H1 (cell line): ENCODE measurements around the gene SEMA3E. TPM values are rescaled to one million over a fixed set of nuclear protein-coding genes. Genes with fewer than 3 reads are reported as not detected.

ENCODE experiments used
- CTCF ChIA-PET: fragments of 300-600 bp; sonication (Branson Sonifier 250); formaldehyde crosslinking; loops from one replicate; lab custom pipeline; 2021; ENCODE audit not compliant: partially characterized antibody; lab: Charles Lee
- POLR2A ChIA-PET: fragments of 300-600 bp; sonication (Branson Sonifier 250); formaldehyde crosslinking; loops from one replicate; lab custom pipeline; 2021; ENCODE audit warnings: inconsistent platforms; ENCODE audit not compliant: partially characterized antibody; lab: Charles Lee
- DNase-seq, 2 experiments: peaks; one replicate each; pipeline versions ENCODE4 v3.0.0 to v3.0.0-alpha.2; 2010 to 2022; ENCODE audit warnings: low spot score in 2 of 2, low read depth in 1 of 2, mixed read lengths in 1 of 2
- FAIRE-seq: peaks from 2 replicates; lab custom pipeline; 2011; peaks lifted over from hg19 to GRCh38; lab: Jason Lieb, UNC
- H2AFZ ChIP-seq: 2 replicates; pipeline ENCODE4 v1.8.1; 2012; ENCODE audit warnings: low read length, inconsistent platforms
- H2AK5ac ChIP-seq: 2 replicates; pipeline ENCODE4 v1.6.1; 2013; ENCODE audit warnings: low read depth, low read length
- H2BK120ac ChIP-seq: replicated peaks from 2 replicates; pipeline ENCODE3; 2013; ENCODE audit warnings: low read depth, low read length, inconsistent platforms
- H2BK12ac ChIP-seq: 2 replicates; pipeline ENCODE4 v1.6.1; 2013; ENCODE audit warnings: low read depth, low read length
- H2BK15ac ChIP-seq: 2 replicates; pipeline ENCODE4 v1.6.1; 2013; ENCODE audit warnings: low read length
- H2BK20ac ChIP-seq: 2 replicates; pipeline ENCODE4 v1.6.1; 2013; ENCODE audit warnings: low read length
- H2BK5ac ChIP-seq: 2 replicates; pipeline ENCODE4 v1.6.1; 2013; ENCODE audit warnings: low read depth, low read length
- H3K14ac ChIP-seq: 2 replicates; pipeline ENCODE4 v1.6.1; 2013; ENCODE audit warnings: inconsistent platforms; ENCODE audit not compliant: insufficient read length
- H3K18ac ChIP-seq: 2 replicates; pipeline ENCODE4 v1.6.1; 2013; ENCODE audit warnings: low read length; ENCODE audit errors: extremely low read depth
- H3K23ac ChIP-seq: 2 replicates; pipeline ENCODE4 v1.6.1; 2013; ENCODE audit warnings: inconsistent platforms; ENCODE audit not compliant: insufficient read length
- H3K23me2 ChIP-seq: 2 replicates; pipeline ENCODE4 v1.6.1; 2013; ENCODE audit warnings: low read depth, low read length
- H3K27ac ChIP-seq: 2 replicates; pipeline ENCODE4 v1.6.1; 2011; ENCODE audit warnings: low read depth, low read length, inconsistent platforms
- H3K27me3 ChIP-seq, 4 experiments: replicated peaks in 1 of 4; 1 replicate in 1 of 4; 2 replicates in 3 of 4; pipeline versions ENCODE4 v1.6.1 to v1.8.1; 2011 to 2013; ENCODE audit warnings: low read length in 3 of 4, mild to moderate bottlenecking in 3 of 4, inconsistent platforms in 2 of 4, mixed read lengths in 2 of 4, moderate library complexity in 1 of 4; ENCODE audit not compliant: control insufficient read depth in 3 of 4, insufficient read depth in 3 of 4; ENCODE audit errors: extremely low read depth in 1 of 4
- H3K36me3 ChIP-seq, 4 experiments: 2 replicates each; pipeline versions ENCODE4 v1.6.1 to v1.8.1; 2011 to 2013; ENCODE audit warnings: mild to moderate bottlenecking in 4 of 4, low read length in 3 of 4, moderate library complexity in 2 of 4, control low read depth in 1 of 4, inconsistent platforms in 1 of 4; ENCODE audit not compliant: insufficient read depth in 4 of 4, control insufficient read depth in 2 of 4
- H3K4ac ChIP-seq: replicated peaks from 2 replicates; pipeline ENCODE3; 2013; ENCODE audit warnings: low read length, low read depth, mixed read lengths, inconsistent platforms; ENCODE audit not compliant: insufficient read length
- H3K4me1 ChIP-seq, 4 experiments: replicated peaks in 1 of 4; 1 replicate in 1 of 4; 2 replicates in 3 of 4; pipeline versions ENCODE4 v1.6.1 to v1.8.1; 2011 to 2013; ENCODE audit warnings: low read length in 3 of 4, inconsistent platforms in 2 of 4, mixed read lengths in 1 of 4; ENCODE audit not compliant: insufficient read depth in 4 of 4, control insufficient read depth in 3 of 4
- H3K4me2 ChIP-seq, 2 experiments: 2 replicates each; pipeline versions ENCODE4 v1.6.1 to v1.8.1; 2011 to 2013; ENCODE audit warnings: low read depth in 2 of 2, low read length in 2 of 2, control low read depth in 1 of 2, inconsistent platforms in 1 of 2, mild to moderate bottlenecking in 1 of 2; ENCODE audit not compliant: insufficient read depth in 1 of 2
- H3K4me3 ChIP-seq, 4 experiments: fragments of 200-600, 300-600 bp in 1 of 4; sonication (generic), shearing (Covaris generic), sonication (Bioruptor Twin) in 1 of 4; 2 replicates each; pipeline versions ENCODE4 v1.5.1 to v1.8.1; 2011 to 2016; ENCODE audit warnings: low read length in 4 of 4, low read depth in 3 of 4, control low read depth in 2 of 4, inconsistent platforms in 2 of 4, mild to moderate bottlenecking in 2 of 4, mixed read lengths in 1 of 4, moderate library complexity in 1 of 4; ENCODE audit not compliant: insufficient read depth in 2 of 4; ENCODE audit errors: extremely low read depth in 1 of 4
- H3K56ac ChIP-seq: replicated peaks from 2 replicates; pipeline ENCODE3; 2013; ENCODE audit warnings: low read depth, mild to moderate bottlenecking, mixed read lengths, low read length, inconsistent platforms; ENCODE audit not compliant: insufficient read length
- H3K79me1 ChIP-seq: 2 replicates; pipeline ENCODE4 v1.6.1; 2013; ENCODE audit warnings: low read depth, low read length, control low read depth
- H3K79me2 ChIP-seq, 2 experiments: 2 replicates each; pipeline versions ENCODE4 v1.6.1 to v1.8.1; 2012 to 2013; ENCODE audit warnings: low read length in 2 of 2, mild to moderate bottlenecking in 2 of 2, inconsistent platforms in 1 of 2; ENCODE audit not compliant: insufficient read depth in 2 of 2, control insufficient read depth in 1 of 2
- H3K9ac ChIP-seq, 4 experiments: replicated peaks in 1 of 4; 1 replicate in 1 of 4; 2 replicates in 3 of 4; pipeline versions ENCODE4 v1.6.1 to v1.8.1; 2011 to 2013; ENCODE audit warnings: low read depth in 3 of 4, low read length in 3 of 4, control low read depth in 2 of 4, mild to moderate bottlenecking in 2 of 4, moderate library complexity in 2 of 4, inconsistent platforms in 1 of 4; ENCODE audit errors: extremely low read depth in 1 of 4
- H3K9me3 ChIP-seq, 2 experiments: 2 replicates each; pipeline versions ENCODE4 v1.6.1 to v1.8.1; 2012 to 2013; ENCODE audit warnings: mild to moderate bottlenecking in 2 of 2, moderate library complexity in 2 of 2, control low read depth in 1 of 2, inconsistent platforms in 1 of 2, low read depth in 1 of 2, low read length in 1 of 2, mixed read lengths in 1 of 2; ENCODE audit not compliant: insufficient read depth in 2 of 2
- H4K20me1 ChIP-seq, 2 experiments: replicated peaks in 1 of 2; 2 replicates each; pipeline versions ENCODE3 to v1.8.1; 2011 to 2013; ENCODE audit warnings: inconsistent platforms in 2 of 2, low read length in 2 of 2, mild to moderate bottlenecking in 1 of 2; ENCODE audit not compliant: insufficient read depth in 2 of 2, control insufficient read depth in 1 of 2
- H4K5ac ChIP-seq: 2 replicates; pipeline ENCODE4 v1.6.1; 2013; ENCODE audit warnings: low read length, low read depth, mixed read lengths, inconsistent platforms; ENCODE audit not compliant: insufficient read length
- H4K8ac ChIP-seq: 2 replicates; pipeline ENCODE4 v1.8.0; 2013; ENCODE audit warnings: mild to moderate bottlenecking, moderate library complexity, low read length, inconsistent platforms; ENCODE audit not compliant: insufficient read depth; ENCODE audit errors: extremely low read depth
- H4K91ac ChIP-seq: replicated peaks from 2 replicates; pipeline ENCODE3; 2013; ENCODE audit warnings: low read length, mixed read lengths, inconsistent platforms; ENCODE audit not compliant: insufficient read length
- E2F6 ChIP-seq: IDR thresholded peaks from 2 replicates; pipeline ENCODE4 v1.6.1; 2012; ENCODE audit warnings: inconsistent platforms
- EP300 ChIP-seq, 2 experiments: IDR thresholded peaks; 1 replicate in 1 of 2; 2 replicates in 1 of 2; pipeline ENCODE4 v1.6.1; 2011 to 2012; ENCODE audit warnings: low read depth in 2 of 2, low read length in 2 of 2, mild to moderate bottlenecking in 2 of 2, borderline replicate concordance in 1 of 2, inconsistent platforms in 1 of 2, moderate library complexity in 1 of 2
- MAX ChIP-seq: IDR thresholded peaks from 2 replicates; pipeline ENCODE4 v1.6.1; 2012; ENCODE audit warnings: inconsistent platforms
- RFX5 ChIP-seq: IDR thresholded peaks from 2 replicates; pipeline ENCODE4 v1.6.1; 2011; ENCODE audit warnings: low read depth, low read length, improper control_type of control experiment, borderline replicate concordance
- SIN3A ChIP-seq, 2 experiments: IDR thresholded peaks in 1 of 2; conservative IDR thresholded peaks in 1 of 2; 2 replicates each; pipeline ENCODE4 v1.6.1; 2011 to 2012; ENCODE audit warnings: low read length in 2 of 2, improper control_type of control experiment in 1 of 2, low read depth in 1 of 2, mild to moderate bottlenecking in 1 of 2
- WGBS, 2 experiments: shearing (Covaris generic) in 1 of 2; methylation state at CpG; one replicate each; pipeline versions ENCODE4 v1.1.6 to v1.1.7; 2013 to 2015; ENCODE audit warnings: low lambda C conversion rate in 2 of 2, mixed read lengths in 2 of 2, inconsistent platforms in 1 of 2, low coverage in 1 of 2, missing lambda C conversion rate in 1 of 2; ENCODE audit not compliant: insufficient replicate concordance in 2 of 2, insufficient coverage in 1 of 2, insufficient read length in 1 of 2; ENCODE audit errors: extremely low coverage in 1 of 2, missing lambda C conversion rate in 1 of 2; 5-methylcytosine and 5-hydroxymethylcytosine counted together
- polyA plus RNA-seq, 7 experiments: library from polyadenylated mRNA; depleted of rRNA in 3 of 7; stranded (reverse) in 5 of 7; unstranded in 2 of 7; fragments of >200 nt in 5 of 7; fragments of 200-250 nt in 2 of 7; gene quantifications; 1 replicate in 5 of 7; 2 replicates in 1 of 7; 4 replicates in 1 of 7; pipeline versions ENCODE4 v1.2.1 to v1.2.3, GENCODE V29; 2011 to 2013; ENCODE audit warnings: missing spikeins in 2 of 7, mixed read lengths in 2 of 7
- total RNA-seq: library from RNA; stranded (reverse); fragmentation: NEBNext Ultra II Directional; extraction: Animal tissue kit (Norgen Biotek cat#: 25700); gene quantifications from 2 replicates; pipeline ENCODE4 v1.2.1, GENCODE V29; 2021

The SEMA3E gene
- total and polyA plus RNA-seq, 2 of the 8 experiments (the other 6 are each of a cell fraction or from before 2014, with no cell fraction given): 0.93 to 0.94 TPM

- H3K14ac ChIP-seq: no peak overlapping the region
- H3K27me3 ChIP-seq: no peaks in the 10 kb centered on the region; a peak in 1 of 7 replicates
- H3K18ac ChIP-seq: no peak overlapping the region
- no peak overlapping the region for H3K4me3 ChIP-seq
- no peak overlapping the region for H3K4ac ChIP-seq
- H3K4me1 ChIP-seq: no peaks in the 10 kb centered on the region
- no peak overlapping the region for H2BK120ac ChIP-seq
- no peaks in the 10 kb centered on the region for H3K79me1 ChIP-seq
- no peaks in the 10 kb centered on the region for H4K20me1 ChIP-seq
- no peak overlapping the region for H3K56ac ChIP-seq
- H4K5ac ChIP-seq: no peak overlapping the region
- WGBS, 2 experiments: 89% methylated on average over 7 of the region's 7 CpGs; no CpG with 5 or more reads in 1 of the 2 experiments
- no peak overlapping the region for H4K8ac ChIP-seq
- H4K91ac ChIP-seq: no peak overlapping the region
- no peak overlapping the region for H2BK5ac ChIP-seq
- ChIA-PET POLR2A (no interaction called here), CTCF (interaction anchor here (0.7 kb wide), 1 partner anchor 45 kb away, joined by 3 read pairs; no protein-coding TSS in a partner anchor)
- no peak overlapping the region for H3K4me2 ChIP-seq
- H3K36me3 ChIP-seq: no peaks in the 10 kb centered on the region
- no peak overlapping the region for H3K27ac ChIP-seq
- FAIRE-seq (no peak), DNase-seq (no peak)
- TF ChIP-seq MAX: no peak
- TF ChIP-seq RFX5: no peak
- TF ChIP-seq EP300 (IDR thresholded peaks at IDR 0.05; ENCODE audit: borderline replicate concordance in 1 of 2, low read depth in 2 of 2, low read length in 2 of 2): no peak
- no peak for TF ChIP-seq E2F6
- no peak for TF ChIP-seq SIN3A (conservative IDR thresholded peaks at IDR 0.05 in 1 of 2, IDR thresholded peaks at IDR 0.05 in 1 of 2; ENCODE audit: low read depth in 1 of 2, low read length in 2 of 2)
- H3K23ac ChIP-seq: no peak overlapping the region
- H3K79me2 ChIP-seq: no peaks in the 10 kb centered on the region
- H2BK12ac ChIP-seq: no peak overlapping the region
- H2AK5ac ChIP-seq: no peak overlapping the region
- H2BK15ac ChIP-seq: no peak overlapping the region
- H2BK20ac ChIP-seq: no peak overlapping the region
- H2AFZ ChIP-seq: 0 out of 2 replicates have a peak overlapping the region, but pooled peaks have one; percentile 16
- no peak overlapping the region for H3K9ac ChIP-seq
- H3K9me3 ChIP-seq: no peaks in the 10 kb centered on the region
- H3K23me2 ChIP-seq: no peaks in the 10 kb centered on the region
Measured at GRCh38 chr7:83541187-83541960, 107.6 kb downstream of the SEMA3E start.
